GM21786 (cell line): ENCODE data around the gene ITGA6.

Source experiments
- ATAC-seq: cut with Tn5 transposase; IDR thresholded peaks from one replicate; pipeline ENCODE4 v1.9.1; 2021; ENCODE audit not compliant: unreplicated experiment

The ITGA6 gene

GRCh38 chr2:172464400-172465129 is 37.2 kb downstream of the ITGA6 start:
- no peak for ATAC-seq

GRCh38 chr2:172465417-172466334 is 38.3 kb downstream of the ITGA6 start:
- ATAC-seq = peak; percentile 55

DNA sequence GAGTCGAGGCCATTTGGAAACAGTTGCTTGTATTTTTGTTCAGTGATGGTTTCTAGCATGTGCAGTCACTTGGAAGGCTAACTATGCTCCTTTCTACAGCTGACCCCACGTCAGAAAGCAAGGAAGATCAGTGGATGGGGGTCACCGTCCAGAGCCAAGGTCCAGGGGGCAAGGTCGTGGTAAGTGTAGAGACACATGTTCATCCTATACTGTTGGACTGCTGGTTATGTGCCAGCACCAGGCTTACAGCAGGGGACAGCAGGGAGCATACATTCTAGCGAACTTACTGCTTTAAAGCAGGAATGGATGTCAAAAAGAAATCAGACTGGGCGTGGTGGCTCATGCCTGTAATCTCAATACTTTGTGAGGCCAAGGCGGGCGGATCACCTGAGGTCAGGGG is 40.0 kb downstream of the ITGA6 start:
- no peak for ATAC-seq

GRCh38 chr2:172470958-172471922 is 43.9 kb downstream of the ITGA6 start:
- no peak for ATAC-seq

DNA sequence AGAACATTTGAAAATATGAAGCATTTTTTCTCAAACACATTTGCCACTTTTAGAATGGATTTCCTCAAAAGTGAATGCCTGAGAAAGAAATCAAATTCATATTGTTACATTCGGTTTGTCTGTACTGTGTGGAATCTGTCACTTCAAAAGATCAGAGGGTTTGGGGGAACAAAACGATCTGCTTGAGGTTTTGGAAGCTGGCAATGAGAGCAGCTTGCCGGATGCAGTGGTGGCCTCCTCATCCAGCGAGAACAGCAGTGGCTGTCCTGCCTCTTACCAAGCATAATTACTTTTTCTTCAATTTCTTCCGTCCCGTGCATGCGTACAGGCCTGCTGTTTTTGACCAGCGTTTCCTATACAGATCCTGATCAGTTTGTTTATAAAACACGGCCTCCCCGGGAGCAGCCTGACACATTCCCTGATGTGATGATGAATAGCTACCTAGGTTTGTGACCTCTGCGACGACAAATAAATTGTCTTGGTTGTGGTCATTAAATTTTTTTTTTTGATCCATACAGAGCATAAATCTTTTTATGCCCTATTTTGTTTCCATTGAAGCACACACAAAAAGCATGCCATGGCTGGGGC is 45.2 kb downstream of the ITGA6 start:
- no peak for ATAC-seq

GRCh38 chr2:172473167-172473566 is 45.8 kb downstream of the ITGA6 start:
- ATAC-seq = no peak

- no peak for ATAC-seq
Observed at GRCh38 chr2:172478353-172478752, 51.0 kb downstream of the ITGA6 start.

GRCh38 chr2:172480301-172481218 is 53.2 kb downstream of the ITGA6 start:
- ATAC-seq = no peak

DNA sequence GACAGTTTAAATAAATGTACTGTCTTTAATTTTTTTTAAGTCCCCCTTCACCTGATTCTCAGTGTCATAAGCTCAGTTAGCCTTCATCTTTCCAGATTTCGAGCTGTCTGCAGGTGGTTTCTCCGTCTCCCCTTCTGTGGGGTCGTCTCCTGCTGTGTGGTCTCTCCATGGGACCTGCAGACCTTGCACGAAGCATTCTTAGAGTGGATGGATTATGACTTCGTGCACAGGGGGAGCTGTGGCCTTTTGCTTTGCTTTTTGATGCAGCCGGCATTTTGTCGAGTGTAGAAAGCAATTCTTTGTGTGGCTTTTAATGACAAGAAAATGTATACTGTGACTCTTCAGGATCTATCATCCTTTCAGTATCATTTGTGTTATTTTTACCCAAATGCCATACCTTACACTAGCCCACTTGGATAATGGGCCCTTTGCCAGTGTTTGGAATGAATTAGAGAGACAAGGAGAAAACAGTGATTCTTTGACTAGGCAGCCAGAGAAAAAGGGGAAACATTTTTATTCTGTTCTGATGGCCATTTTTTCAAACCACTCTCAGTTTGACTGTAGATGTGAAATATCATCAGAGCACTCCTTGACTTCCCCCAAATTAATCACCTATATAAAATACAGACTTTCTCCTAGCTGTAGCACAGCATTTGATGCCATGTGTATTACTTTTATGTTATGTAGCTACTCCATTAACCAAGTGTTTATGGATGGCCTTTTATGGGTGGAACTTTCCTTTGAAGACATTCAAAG is 54.3 kb downstream of the ITGA6 start:
- ATAC-seq = no peak

DNA sequence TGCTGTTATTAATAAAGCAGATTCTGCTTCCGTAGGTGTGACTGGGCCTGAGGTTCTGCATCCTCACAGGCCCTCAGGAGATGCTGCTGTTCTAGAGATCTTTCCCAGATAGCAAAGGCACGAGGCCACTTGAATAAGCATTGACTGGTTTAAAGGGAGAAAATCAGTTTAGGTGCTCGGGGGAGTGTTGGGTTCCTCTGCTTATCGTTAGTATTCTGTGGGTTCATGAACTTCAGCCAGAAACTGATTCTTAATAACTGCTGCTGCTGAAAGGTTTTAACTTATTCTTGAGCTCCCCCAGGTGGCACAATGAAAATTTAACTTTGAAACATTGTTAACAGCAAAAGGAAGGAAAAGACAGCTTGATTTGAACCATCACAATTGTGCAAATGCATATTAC is 56.9 kb downstream of the ITGA6 start:
- no peak for ATAC-seq

DNA sequence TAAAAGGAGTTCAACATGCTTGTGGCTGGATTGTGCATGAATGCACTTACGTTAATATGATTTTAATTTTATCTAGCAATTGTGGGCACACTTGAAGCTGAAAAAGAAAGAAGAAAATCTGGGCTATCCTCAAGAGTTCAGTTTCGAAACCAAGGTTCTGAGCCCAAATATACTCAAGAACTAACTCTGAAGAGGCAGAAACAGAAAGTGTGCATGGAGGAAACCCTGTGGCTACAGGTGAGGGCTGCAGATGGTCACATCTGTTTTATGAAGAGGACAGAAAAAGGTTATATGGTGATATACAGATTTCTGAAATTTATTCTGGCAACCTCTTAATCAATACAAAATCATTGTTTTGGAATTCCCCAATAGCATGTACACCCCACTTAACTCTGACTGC is 57.3 kb downstream of the ITGA6 start:
- ATAC-seq = no peak

DNA sequence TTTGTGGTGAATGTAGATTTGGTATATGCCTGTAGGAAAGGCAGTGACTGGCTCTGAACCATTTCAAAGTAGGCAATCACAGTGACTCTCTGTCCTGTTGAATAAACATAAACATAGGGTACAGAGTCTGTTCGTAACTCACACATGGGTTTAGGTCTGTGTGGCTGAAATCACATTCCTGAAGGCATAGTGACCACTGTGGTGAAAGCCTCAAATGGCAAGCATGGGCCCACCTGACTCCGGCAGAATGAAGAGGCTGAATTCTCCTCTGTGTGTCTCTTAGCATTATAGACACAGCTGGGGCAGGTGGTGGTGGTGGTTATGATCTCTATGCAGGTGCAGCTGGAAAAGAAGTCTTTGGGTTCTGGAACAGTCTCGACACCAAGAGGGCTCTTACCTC is 61.2 kb downstream of the ITGA6 start:
- no peak for ATAC-seq

- no peak for ATAC-seq
Observed at GRCh38 chr2:172489681-172490080, 62.3 kb downstream of the ITGA6 start.

DNA sequence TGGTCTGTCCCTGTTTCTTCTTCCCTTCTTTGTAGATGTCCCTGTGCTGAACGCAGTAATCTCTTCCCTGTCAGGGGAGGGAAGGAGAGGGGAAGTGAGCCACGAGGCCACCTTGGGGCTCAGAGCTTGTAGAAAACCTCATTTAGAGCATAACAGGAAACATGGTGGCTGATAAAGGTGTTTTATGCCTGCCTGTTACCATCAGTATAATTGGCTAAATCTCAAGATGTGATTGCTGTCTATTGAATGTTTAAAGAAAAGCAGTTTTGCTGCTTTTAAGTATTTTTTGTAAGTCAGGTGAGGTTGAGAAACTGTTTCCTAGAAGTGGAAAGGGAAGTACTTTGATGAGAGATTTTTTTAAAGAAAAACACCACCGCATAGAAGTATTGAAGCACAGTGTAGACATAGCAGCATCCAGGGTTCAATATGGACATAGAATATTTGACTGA is 68.8 kb downstream of the ITGA6 start:
- no peak for ATAC-seq

- no peak for ATAC-seq
Observed at GRCh38 chr2:172507199-172507598, 79.8 kb downstream of the ITGA6 start.

GRCh38 chr2:172510088-172510487 is 82.7 kb downstream of the ITGA6 start:
- no peak for ATAC-seq

DNA sequence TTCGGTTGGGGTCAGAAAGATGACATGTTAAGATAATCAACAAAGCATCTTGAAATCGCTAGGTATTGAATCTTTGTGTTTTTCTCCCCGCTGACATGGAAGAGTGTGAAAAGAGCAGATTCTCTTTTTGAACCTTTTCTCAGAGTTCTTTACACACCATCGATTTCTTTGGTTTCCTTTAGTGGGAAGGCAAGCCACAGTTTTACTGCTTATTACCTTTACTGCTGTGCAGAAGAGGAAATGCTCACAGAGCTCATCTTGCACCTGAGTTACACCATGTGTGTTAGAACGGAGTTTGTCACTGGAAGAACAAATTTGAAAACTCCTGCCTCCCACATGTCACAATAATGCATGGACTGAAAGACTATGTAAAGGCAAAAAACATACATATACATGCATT is 83.2 kb downstream of the ITGA6 start:
- no peak for ATAC-seq

- no peak for ATAC-seq
Observed at GRCh38 chr2:172512810-172513523, 85.6 kb downstream of the ITGA6 start.
